Tibial nerve (tissue), 4 donors: ENCODE data around the gene ATP2A3.

ENCODE experiments used
- CTCF ChIP-seq, 5 experiments: fragments of 200-600 bp in 3 of 5; fragments of 450-650 bp in 2 of 5; sonication (generic) in 3 of 5; IDR thresholded peaks; one replicate each; pipeline ENCODE4 v1.5.1; 2016 to 2019; ENCODE audit warnings: antibody characterized with exemption in 5 of 5, mild to moderate bottlenecking in 3 of 5, moderate library complexity in 2 of 5
- EP300 ChIP-seq, 2 donors: sonication (generic); formaldehyde crosslinking; IDR thresholded peaks; one replicate each; pipeline ENCODE4 v1.6.1; 2017; ENCODE audit warnings: antibody characterized with exemption in 2 of 2, mild to moderate bottlenecking in 1 of 2
- POLR2A ChIP-seq, 2 donors: fragments of 450-650 bp; IDR thresholded peaks; one replicate each; pipeline ENCODE4 v1.6.1; 2017; ENCODE audit warnings: antibody characterized with exemption in 2 of 2, mild to moderate bottlenecking in 2 of 2, moderate library complexity in 2 of 2

GRCh38 chr17:3964203-3965117 lies at the start of gene ATP2A3:
- TF ChIP-seq POLR2A (IDR thresholded peaks at IDR 0.05): no peak
- TF ChIP-seq CTCF (IDR thresholded peaks at IDR 0.05): no peak
- no peak for TF ChIP-seq EP300 (IDR thresholded peaks at IDR 0.05)
